Fibroblast of the aortic adventitia (primary cell): ENCODE results near the gene PCID2. TPM values are rescaled to one million over a fixed set of nuclear protein-coding genes. Genes with fewer than 3 reads are reported as not detected.

Experiments
- DNase-seq: peaks from one replicate; pipeline ENCODE4 v3.0.0-alpha.2; 2010; ENCODE audit warnings: low read depth
- H3K4me3 ChIP-seq: 2 replicates; pipeline ENCODE4 v1.5.1; 2011; ENCODE audit warnings: low read depth, mild to moderate bottlenecking, control low read depth, low read length, moderate library complexity
- CTCF ChIP-seq: IDR thresholded peaks from 2 replicates; pipeline ENCODE4 v1.5.1; 2011; ENCODE audit warnings: mild to moderate bottlenecking, low read length, control low read depth, inconsistent platforms; ENCODE audit not compliant: insufficient read depth
- total RNA-seq: library from RNA; depleted of rRNA; stranded (reverse); fragments of >200 nt; gene quantifications from 2 replicates; pipeline ENCODE4 v1.2.3, GENCODE V29; 2012; ENCODE audit warnings: low replicate concordance

PCID2 gene
- total RNA-seq, 1 donor: 77.4 TPM

DNA sequence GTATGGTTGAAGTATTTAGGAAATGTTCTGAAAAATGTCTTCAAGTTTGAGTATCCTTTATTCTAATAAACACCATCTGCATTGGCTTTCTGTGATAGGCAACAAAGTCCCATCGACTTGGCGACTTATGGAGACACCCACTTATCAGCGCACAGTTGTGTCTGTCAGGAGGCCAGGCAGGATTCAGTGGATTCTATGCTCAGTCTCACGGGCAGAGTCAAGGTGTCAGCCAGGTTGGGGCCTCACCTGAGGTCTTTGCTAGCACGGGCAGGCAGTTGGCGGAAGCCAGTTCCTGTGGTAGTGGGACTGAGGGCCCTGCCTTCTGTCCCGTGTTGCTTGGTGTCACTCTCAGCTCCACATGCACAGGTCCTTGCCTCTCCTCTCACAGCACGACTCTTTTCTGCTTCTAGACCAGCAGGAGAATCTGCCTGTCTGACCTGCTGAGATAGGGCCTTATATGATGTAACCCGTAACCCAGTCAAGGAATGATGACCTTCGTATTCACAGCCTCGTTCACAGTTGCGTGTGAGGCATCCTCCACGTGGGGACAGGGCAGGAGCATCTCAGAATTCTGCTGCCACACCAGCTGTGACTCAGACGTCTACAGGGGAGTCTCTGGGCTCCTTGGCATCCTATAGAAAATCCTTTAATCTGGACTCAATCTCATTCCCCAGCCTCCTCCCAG is 10.9 kb upstream of the PCID2 start:
- no peak for DNase-seq
- H3K4me3 ChIP-seq: no peak overlapping the region
- TF ChIP-seq CTCF: no peak

DNA sequence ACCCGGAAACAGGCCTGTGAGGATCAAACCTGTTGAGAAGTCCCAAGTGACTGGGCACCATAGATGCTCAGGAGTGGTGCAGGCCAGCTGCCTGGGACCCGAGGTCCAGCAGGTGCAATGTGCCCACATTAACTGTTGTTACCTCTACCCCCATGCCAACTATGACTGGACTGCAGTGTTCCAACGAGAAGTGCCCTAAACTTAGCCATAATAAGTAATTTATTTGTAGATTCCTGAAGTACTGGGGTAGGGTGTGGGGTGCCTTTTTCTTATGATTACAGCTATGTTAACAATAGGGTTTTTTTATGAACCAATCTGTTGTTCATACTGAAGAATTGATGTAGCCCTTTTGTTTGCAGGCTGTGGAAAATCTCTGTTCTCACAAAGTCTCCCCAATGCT is 10.1 kb upstream of the PCID2 start:
- no peak overlapping the region for H3K4me3 ChIP-seq
- no peak for DNase-seq
- no peak for TF ChIP-seq CTCF

DNA sequence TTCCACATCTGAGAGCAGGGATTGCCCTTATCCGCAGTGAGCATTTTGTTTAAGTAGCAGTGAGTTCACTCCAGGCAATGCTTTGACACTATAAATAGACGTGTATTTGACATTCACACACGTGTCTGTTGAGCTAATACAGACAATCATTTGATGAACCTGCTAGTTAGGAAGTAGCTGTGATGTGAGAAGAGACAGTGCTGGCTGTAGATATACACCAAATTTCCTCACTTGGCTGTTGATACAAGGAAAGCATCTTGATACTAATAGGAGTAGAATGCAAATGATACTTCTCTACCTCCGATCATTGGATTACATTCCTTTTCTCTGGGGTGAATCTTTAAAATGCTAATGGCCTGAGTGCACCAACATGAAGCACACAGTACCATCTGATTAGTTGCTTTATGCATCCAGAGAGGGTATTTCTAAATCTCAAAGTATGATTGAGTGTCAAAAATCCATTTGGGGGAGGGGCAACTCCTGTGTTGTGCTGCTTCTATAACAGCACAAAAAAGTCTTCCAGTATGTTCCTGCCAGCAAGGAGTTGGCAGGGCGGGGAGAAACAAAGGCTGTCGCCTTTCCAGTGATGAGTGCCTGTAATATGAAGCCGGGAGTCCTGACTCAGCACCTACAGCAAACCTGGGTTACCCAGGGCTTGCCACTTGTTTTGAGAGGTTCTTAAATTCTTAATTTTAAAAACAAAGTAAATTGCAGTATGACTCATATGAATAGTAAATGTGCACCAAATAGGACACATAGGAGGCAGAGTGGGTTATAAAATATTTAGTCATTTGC is 8.0 kb upstream of the PCID2 start:
- H3K4me3 ChIP-seq: peak overlapping the region; percentile 18
- DNase-seq: peak; percentile 73
- TF ChIP-seq CTCF: no peak

DNA sequence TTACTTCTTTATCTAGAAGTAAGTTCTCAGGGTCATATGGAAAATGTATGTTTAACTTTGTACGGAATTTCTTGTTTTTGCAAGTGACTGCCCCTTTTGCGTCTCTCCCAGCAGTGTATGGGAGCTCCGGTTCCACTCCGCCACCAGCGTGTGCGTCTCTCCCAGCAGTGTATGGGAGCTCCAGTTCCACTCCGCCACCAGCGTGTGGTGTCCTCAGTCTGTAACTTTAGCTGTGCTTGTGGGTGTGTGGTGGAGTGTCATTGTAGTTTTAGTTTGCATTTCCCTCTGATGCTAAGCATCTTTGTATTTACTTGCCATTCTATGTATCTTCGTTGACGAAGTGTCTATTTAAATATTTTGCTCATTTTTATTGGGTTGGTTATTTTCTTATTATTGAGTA is 3.3 kb upstream of the PCID2 start:
- no peak for DNase-seq
- H3K4me3 ChIP-seq: no peak overlapping the region
- no peak for TF ChIP-seq CTCF

DNA sequence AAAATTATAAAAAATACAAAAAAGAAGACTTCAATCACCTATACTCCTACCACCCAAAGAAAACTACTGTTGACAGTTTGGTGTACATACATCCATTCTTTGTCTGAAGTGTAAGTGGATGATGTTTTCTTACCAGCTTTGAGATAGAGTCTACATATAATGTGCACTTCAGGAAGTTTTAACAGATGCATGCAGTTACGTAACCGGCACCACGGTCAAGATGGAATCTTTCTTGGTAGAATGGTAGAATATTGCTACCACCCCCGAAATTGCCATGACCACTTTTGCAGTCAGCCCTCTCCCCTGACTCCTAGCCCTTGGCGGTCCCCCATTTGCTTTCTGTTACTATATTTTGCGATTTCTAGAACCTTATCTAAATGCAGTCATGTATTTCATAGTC is 2.4 kb upstream of the PCID2 start:
- TF ChIP-seq CTCF: no peak
- DNase-seq: no peak
- H3K4me3 ChIP-seq: peak overlapping the region; percentile 38

GRCh38 chr13:113209759-113210421 is 1.4 kb upstream of the PCID2 start:
- peak overlapping the region; percentile 79 for H3K4me3 ChIP-seq
- DNase-seq: peak; percentile 62
- no peak for TF ChIP-seq CTCF
